WTC11 (cell line): ENCODE measurements around the gene ALG11.

ENCODE experiments used
- ATF1 ChIP-seq: sonication (generic); formaldehyde crosslinking; IDR thresholded peaks from 2 replicates; pipeline ENCODE4 v1.8.1; 2023; ENCODE audit warnings: mild to moderate bottlenecking, moderate library complexity, missing genetic modification reagents
- CTCF ChIP-seq: fragments of 200-600 bp; IDR thresholded peaks from 2 replicates; pipeline ENCODE4 v1.8.0; 2022; ENCODE audit warnings: antibody characterized with exemption
- JUN ChIP-seq: sonication (generic); formaldehyde crosslinking; IDR thresholded peaks from 2 replicates; pipeline ENCODE4 v1.8.0; 2023; ENCODE audit warnings: mild to moderate bottlenecking, missing genetic modification reagents
- NFE2L1 ChIP-seq: sonication (generic); formaldehyde crosslinking; IDR thresholded peaks from 2 replicates; pipeline ENCODE4 v1.8.1; 2023; ENCODE audit warnings: missing genetic modification reagents
- NR1H2 ChIP-seq: sonication (generic); formaldehyde crosslinking; IDR thresholded peaks from 2 replicates; pipeline ENCODE4 v1.9.0; 2021; ENCODE audit warnings: mild to moderate bottlenecking, moderate library complexity, missing genetic modification reagents
- NR3C1 ChIP-seq: sonication (generic); formaldehyde crosslinking; conservative IDR thresholded peaks from 2 replicates; pipeline ENCODE4 v1.8.1; 2023; ENCODE audit warnings: low read depth, mild to moderate bottlenecking, missing genetic modification reagents
- SP1 ChIP-seq: sonication (generic); formaldehyde crosslinking; conservative IDR thresholded peaks from 2 replicates; pipeline ENCODE4 v1.8.1; 2022; ENCODE audit warnings: missing genetic modification reagents
- TP53 ChIP-seq: sonication (generic); formaldehyde crosslinking; IDR thresholded peaks from 2 replicates; pipeline ENCODE4 v1.8.1; 2023; ENCODE audit warnings: mild to moderate bottlenecking, missing genetic modification reagents
- ZBTB21 ChIP-seq: sonication (generic); formaldehyde crosslinking; IDR thresholded peaks from 2 replicates; pipeline ENCODE4 v1.8.1; 2023; ENCODE audit warnings: mild to moderate bottlenecking, missing genetic modification reagents, borderline replicate concordance
- ZNF121 ChIP-seq: sonication (generic); formaldehyde crosslinking; IDR thresholded peaks from 2 replicates; pipeline ENCODE4 v1.8.0; 2023; ENCODE audit warnings: missing genetic modification reagents

- no peak for TF ChIP-seq NFE2L1 (CRISPR knock-in tag)
- TF ChIP-seq CTCF, result no peak
- TF ChIP-seq ATF1 (CRISPR knock-in tag), result no peak
- TF ChIP-seq SP1, result no peak
- no peak for TF ChIP-seq TP53 (CRISPR knock-in tag)
- TF ChIP-seq NR1H2 (CRISPR knock-in tag), result no peak
- no peak for TF ChIP-seq ZBTB21
- TF ChIP-seq NR3C1, result no peak
- TF ChIP-seq ZNF121 (CRISPR knock-in tag), result no peak
- TF ChIP-seq JUN (CRISPR knock-in tag), result no peak
Measured at GRCh38 chr13:52048516-52048915, 36.3 kb downstream of the ALG11 start.
